ENCODE results near the gene MKNK2. TPM values are rescaled to one million over a fixed set of nuclear protein-coding genes. Genes with fewer than 3 reads are reported as not detected.

MKNK2 gene
- polyA plus RNA-seq, 1 donor from 2014 or later = 27.6 TPM

DNA sequence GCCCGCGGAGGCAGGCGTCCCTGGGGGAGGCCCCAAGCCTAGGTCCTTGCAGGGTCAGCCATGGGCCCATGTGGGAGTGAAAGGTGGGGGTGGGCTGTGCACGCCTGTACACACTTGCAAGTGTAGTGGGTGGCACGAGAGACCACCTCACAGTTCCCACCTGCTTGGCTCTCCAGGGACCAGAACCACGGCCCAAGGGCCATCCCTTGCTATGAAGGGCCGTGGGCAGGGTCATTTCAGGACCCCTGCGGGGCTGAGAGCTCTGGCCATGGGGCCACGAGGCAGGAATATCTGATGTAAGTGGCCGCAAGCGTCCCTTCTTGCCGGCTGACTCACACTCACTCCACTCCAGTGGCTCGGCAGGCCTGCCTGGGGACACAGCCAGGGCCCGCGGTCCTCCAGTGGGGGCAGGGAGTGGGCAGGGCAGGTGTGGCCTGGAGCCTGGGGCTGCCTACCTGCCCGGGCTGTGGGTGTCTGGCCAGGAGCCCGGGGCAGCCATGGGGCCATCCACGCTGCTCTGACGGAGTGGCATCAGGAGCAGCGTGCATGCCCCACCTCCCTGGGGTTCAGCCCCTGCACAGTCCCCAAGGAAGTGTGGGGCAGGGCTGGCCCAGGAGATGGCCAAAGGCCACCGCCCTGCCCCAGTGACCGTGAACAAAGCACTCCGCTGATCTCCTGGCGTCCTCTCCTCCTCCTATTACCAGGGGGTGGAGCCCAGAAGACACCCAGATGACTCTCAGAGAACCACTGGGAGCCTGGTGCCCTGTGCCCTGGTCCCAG lies 8.6 kb upstream of the MKNK2 start:
- no peaks in the 10 kb centered on the region for H3K79me2 ChIP-seq (replicated peaks; ENCODE audit: insufficient read depth, low read length)
- no peaks in the 10 kb centered on the region for H3F3A ChIP-seq (ENCODE audit: insufficient read depth, low read length, poor library complexity, severe bottlenecking)
- H3K9me2 ChIP-seq (ENCODE audit: insufficient read depth, low read length) = no peaks in the 10 kb centered on the region
- no peak overlapping the region for H2AFZ ChIP-seq (ENCODE audit: low read depth, low read length)
- no peaks in the 10 kb centered on the region for H3K27me3 ChIP-seq (ENCODE audit: insufficient read depth, low read depth, low read length)
- no peaks in the 10 kb centered on the region for H3K36me3 ChIP-seq (ENCODE audit: insufficient read depth, low read length)
- no peaks in the 10 kb centered on the region for H3K9me3 ChIP-seq (ENCODE audit: low read length)
- no peaks in the 10 kb centered on the region for H4K20me1 ChIP-seq (ENCODE audit: insufficient read depth)
- TF ChIP-seq TAF1 (IDR thresholded peaks at IDR 0.05; ENCODE audit: low read depth) (no peak), POLR2AphosphoS5 (IDR thresholded peaks at IDR 0.05) (no peak), EZH2 (IDR thresholded peaks at IDR 0.05; ENCODE audit: borderline replicate concordance, insufficient read depth, low read length, poor library complexity, severe bottlenecking) (no peak), MXI1 (conservative IDR thresholded peaks at IDR 0.05; ENCODE audit: poor library complexity, severe bottlenecking) (no peak), RAD21 (conservative IDR thresholded peaks at IDR 0.05) (no peak), EP300 (conservative IDR thresholded peaks at IDR 0.05; ENCODE audit: poor library complexity, severe bottlenecking) (no peak), SMC3 (conservative IDR thresholded peaks at IDR 0.05; ENCODE audit: poor library complexity) (no peak)
- TF ChIP-seq, protein P1, sequence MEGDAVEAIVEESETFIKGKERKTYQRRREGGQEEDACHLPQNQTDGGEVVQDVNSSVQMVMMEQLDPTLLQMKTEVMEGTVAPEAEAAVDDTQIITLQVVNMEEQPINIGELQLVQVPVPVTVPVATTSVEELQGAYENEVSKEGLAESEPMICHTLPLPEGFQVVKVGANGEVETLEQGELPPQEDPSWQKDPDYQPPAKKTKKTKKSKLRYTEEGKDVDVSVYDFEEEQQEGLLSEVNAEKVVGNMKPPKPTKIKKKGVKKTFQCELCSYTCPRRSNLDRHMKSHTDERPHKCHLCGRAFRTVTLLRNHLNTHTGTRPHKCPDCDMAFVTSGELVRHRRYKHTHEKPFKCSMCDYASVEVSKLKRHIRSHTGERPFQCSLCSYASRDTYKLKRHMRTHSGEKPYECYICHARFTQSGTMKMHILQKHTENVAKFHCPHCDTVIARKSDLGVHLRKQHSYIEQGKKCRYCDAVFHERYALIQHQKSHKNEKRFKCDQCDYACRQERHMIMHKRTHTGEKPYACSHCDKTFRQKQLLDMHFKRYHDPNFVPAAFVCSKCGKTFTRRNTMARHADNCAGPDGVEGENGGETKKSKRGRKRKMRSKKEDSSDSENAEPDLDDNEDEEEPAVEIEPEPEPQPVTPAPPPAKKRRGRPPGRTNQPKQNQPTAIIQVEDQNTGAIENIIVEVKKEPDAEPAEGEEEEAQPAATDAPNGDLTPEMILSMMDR (IDR thresholded peaks at IDR 0.05; ENCODE audit: poor library complexity, severe bottlenecking) = no peak
- TF ChIP-seq, protein P2, sequence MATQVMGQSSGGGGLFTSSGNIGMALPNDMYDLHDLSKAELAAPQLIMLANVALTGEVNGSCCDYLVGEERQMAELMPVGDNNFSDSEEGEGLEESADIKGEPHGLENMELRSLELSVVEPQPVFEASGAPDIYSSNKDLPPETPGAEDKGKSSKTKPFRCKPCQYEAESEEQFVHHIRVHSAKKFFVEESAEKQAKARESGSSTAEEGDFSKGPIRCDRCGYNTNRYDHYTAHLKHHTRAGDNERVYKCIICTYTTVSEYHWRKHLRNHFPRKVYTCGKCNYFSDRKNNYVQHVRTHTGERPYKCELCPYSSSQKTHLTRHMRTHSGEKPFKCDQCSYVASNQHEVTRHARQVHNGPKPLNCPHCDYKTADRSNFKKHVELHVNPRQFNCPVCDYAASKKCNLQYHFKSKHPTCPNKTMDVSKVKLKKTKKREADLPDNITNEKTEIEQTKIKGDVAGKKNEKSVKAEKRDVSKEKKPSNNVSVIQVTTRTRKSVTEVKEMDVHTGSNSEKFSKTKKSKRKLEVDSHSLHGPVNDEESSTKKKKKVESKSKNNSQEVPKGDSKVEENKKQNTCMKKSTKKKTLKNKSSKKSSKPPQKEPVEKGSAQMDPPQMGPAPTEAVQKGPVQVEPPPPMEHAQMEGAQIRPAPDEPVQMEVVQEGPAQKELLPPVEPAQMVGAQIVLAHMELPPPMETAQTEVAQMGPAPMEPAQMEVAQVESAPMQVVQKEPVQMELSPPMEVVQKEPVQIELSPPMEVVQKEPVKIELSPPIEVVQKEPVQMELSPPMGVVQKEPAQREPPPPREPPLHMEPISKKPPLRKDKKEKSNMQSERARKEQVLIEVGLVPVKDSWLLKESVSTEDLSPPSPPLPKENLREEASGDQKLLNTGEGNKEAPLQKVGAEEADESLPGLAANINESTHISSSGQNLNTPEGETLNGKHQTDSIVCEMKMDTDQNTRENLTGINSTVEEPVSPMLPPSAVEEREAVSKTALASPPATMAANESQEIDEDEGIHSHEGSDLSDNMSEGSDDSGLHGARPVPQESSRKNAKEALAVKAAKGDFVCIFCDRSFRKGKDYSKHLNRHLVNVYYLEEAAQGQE (IDR thresholded peaks at IDR 0.05; ENCODE audit: borderline replicate concordance) = no peak
- H3K4me3 ChIP-seq (ENCODE audit: low read length) = peak overlapping the region; percentile 91
- peak overlapping the region; percentile 14 for H3K4me2 ChIP-seq (ENCODE audit: low read length)
- H3K9ac ChIP-seq (ENCODE audit: low read length) = peak overlapping the region; percentile 97
- peak overlapping the region; percentile 99 for H3K27ac ChIP-seq (ENCODE audit: low read length)

DNA sequence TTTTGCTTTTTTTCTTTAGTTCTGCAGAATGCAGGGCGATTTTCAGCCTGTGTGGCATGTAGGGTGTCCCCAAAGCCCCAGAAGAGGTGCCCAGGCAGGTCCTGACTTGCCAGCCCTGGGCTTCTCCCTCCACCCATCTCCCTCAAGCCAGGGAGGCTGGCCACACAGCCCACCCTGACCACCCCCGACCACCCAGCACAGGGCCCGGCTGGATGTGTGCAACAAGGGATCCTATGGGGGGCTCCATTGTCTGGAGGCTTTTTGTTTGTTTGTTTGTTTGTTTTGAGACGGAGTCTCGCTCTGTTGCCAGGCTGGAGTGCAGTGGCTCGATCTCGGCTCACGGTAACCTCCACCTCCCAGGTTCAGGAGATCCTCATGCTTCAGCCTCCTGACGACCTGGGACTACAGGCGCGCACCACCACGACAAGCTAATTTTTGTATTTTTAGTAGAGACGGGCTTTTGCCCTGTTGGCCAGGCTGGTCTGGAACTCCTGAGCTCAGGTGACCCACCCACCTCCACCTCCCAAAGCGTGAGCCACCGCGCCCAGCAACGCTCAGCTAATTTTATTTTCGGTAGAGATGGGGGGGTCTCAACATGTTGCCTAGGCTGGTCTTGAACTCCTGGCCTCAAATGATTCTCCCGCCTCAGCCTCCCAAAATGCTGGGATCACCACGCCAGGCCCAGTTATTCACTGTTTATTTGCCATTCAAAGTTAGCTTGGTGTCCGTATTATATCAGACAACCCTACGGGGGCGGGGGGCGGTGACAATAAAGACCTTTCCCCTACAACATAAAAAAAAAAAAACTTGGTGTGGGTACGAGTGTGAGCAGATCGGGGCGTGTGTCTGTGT lies 7.8 kb upstream of the MKNK2 start:
- H3F3A ChIP-seq (ENCODE audit: insufficient read depth, low read length, poor library complexity, severe bottlenecking) = no peaks in the 10 kb centered on the region
- H3K27me3 ChIP-seq (ENCODE audit: insufficient read depth, low read depth, low read length) = no peaks in the 10 kb centered on the region
- no peak for TF ChIP-seq MXI1 (conservative IDR thresholded peaks at IDR 0.05; ENCODE audit: poor library complexity, severe bottlenecking)
- no peak for TF ChIP-seq POLR2AphosphoS5 (IDR thresholded peaks at IDR 0.05)
- no peak for TF ChIP-seq SMC3 (conservative IDR thresholded peaks at IDR 0.05; ENCODE audit: poor library complexity)
- no peak for TF ChIP-seq EZH2 (IDR thresholded peaks at IDR 0.05; ENCODE audit: borderline replicate concordance, insufficient read depth, low read length, poor library complexity, severe bottlenecking)
- TF ChIP-seq RAD21 (conservative IDR thresholded peaks at IDR 0.05) = no peak
- TF ChIP-seq EP300 (conservative IDR thresholded peaks at IDR 0.05; ENCODE audit: poor library complexity, severe bottlenecking) = no peak
- TF ChIP-seq, protein P1 (IDR thresholded peaks at IDR 0.05; ENCODE audit: poor library complexity, severe bottlenecking) = no peak
- no peak for TF ChIP-seq TAF1 (IDR thresholded peaks at IDR 0.05; ENCODE audit: low read depth)
- TF ChIP-seq, protein P2 (IDR thresholded peaks at IDR 0.05; ENCODE audit: borderline replicate concordance) = no peak
- no peaks in the 10 kb centered on the region for H3K9me3 ChIP-seq (ENCODE audit: low read length)
- no peak overlapping the region for H3K4me3 ChIP-seq (ENCODE audit: low read length)
- H3K4me2 ChIP-seq (ENCODE audit: low read length) = no peak overlapping the region
- H4K20me1 ChIP-seq (ENCODE audit: insufficient read depth) = no peaks in the 10 kb centered on the region
- no peaks in the 10 kb centered on the region for H3K79me2 ChIP-seq (replicated peaks; ENCODE audit: insufficient read depth, low read length)
- no peaks in the 10 kb centered on the region for H3K36me3 ChIP-seq (ENCODE audit: insufficient read depth, low read length)
- H3K27ac ChIP-seq (ENCODE audit: low read length) = peak overlapping the region; percentile 99
- no peaks in the 10 kb centered on the region for H3K9me2 ChIP-seq (ENCODE audit: insufficient read depth, low read length)
- H2AFZ ChIP-seq (ENCODE audit: low read depth, low read length) = no peak overlapping the region
- H3K9ac ChIP-seq (ENCODE audit: low read length) = peak overlapping the region; percentile 97
